GM23248 (cell line): ENCODE results near the gene GLUL.

Source experiments
- EZH2 ChIP-seq: fragments of 200-600 bp; sonication (generic); IDR thresholded peaks from 2 replicates; pipeline ENCODE4 v1.6.1; 2018; ENCODE audit warnings: antibody characterized with exemption, mild to moderate bottlenecking; ENCODE audit not compliant: insufficient read depth, poor library complexity, severe bottlenecking
- EZH2phosphoT487 ChIP-seq: fragments of 200-600 bp; sonication (generic); IDR thresholded peaks from 2 replicates; pipeline ENCODE4 v1.6.1; 2018; ENCODE audit warnings: antibody characterized with exemption, moderate library complexity, mild to moderate bottlenecking, low read depth; ENCODE audit not compliant: insufficient read depth

DNA sequence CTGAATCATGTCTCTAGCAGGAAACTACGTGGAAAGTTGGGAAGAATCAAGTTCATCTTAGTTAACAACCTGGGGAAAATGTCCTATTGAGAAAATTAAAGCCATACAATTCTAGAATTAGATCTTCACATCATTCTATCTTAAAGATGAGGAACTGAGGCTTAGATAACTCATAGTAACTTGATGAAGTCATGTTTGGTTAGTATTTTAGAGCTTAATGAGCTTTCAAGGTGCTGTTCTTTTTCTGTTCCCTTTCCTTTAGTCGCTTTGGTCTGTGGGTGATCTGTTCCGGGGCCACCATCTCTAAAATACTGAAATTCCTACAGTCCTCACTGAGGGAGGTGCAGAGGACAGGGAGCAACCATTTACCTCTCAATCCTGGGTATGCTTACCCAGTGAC lies 4.3 kb upstream of the GLUL start:
- no peak for TF ChIP-seq EZH2
- no peak for TF ChIP-seq EZH2phosphoT487
